Measurements from ENCODE around the gene GGCX. TPM values are rescaled to one million over a fixed set of nuclear protein-coding genes. Genes with fewer than 3 reads are reported as not detected.

GGCX gene
- total and polyA plus RNA-seq, 2 of the 4 experiments (the other 2 are of a cell fraction) = 35.0 to 39.4 TPM

- Histone ChIP-seq H4K20me1 (ENCODE audit: insufficient read depth, low read length) (peaks cover 23% of the 10 kb centered on the region), H2AFZ (replicated peaks; ENCODE audit: low read length, poor library complexity) (peak overlapping the region; percentile 95), H3K4me3 (ENCODE audit: insufficient read depth, low read depth, low read length) (peak overlapping the region; percentile 46), H3K79me1 (ENCODE audit: low read depth in 1 of 2, low read length in 2 of 2) (peaks cover 36 to 71% of the 10 kb centered on the region in 2 experiments), H2AK5ac (ENCODE audit: low read depth, low read length) (peak overlapping the region; percentile 54), H3K4me2 (ENCODE audit: low read depth, low read length) (peak overlapping the region; percentile 79), H3K27ac (ENCODE audit: insufficient read depth, low read length) (peak overlapping the region; percentile 63), H3K56ac (ENCODE audit: extremely low read depth, insufficient read depth, low read length) (peak overlapping the region; percentile 42; the same call in 1 of the 2 replicates), H3K23ac (ENCODE audit: low read depth, low read length) (peak overlapping the region; percentile 61), H3K14ac (replicated peaks; ENCODE audit: low read depth, low read length) (peak overlapping the region; percentile 66), H3K9ac (ENCODE audit: low read depth, low read length) (peak overlapping the region; percentile 58), H2BK15ac (ENCODE audit: low read depth, low read length) (no peak overlapping the region), H3K4me1 (ENCODE audit: control insufficient read depth, insufficient read depth, low read length) (peaks cover 24% of the 10 kb centered on the region), H3K4ac (ENCODE audit: low read depth, low read length) (peak overlapping the region; percentile 84), H2AK9ac (replicated peaks; ENCODE audit: low read depth, low read length, poor library complexity) (peak overlapping the region; percentile 78), H3K18ac (ENCODE audit: low read depth, low read length) (0 out of 2 replicates have a peak overlapping the region, but pooled peaks have one; percentile 5), H4K5ac (ENCODE audit: low read depth, low read length) (peak overlapping the region; percentile 25), H4K8ac (ENCODE audit: low read depth in 2 of 2, low read length in 2 of 2) (peak overlapping the region; percentile 42 to 90), H3K27me3 (ENCODE audit: control insufficient read depth, insufficient read depth, low read length) (no peaks in the 10 kb centered on the region), H2BK20ac (ENCODE audit: low read depth, low read length) (no peak overlapping the region), H3K9me3 (ENCODE audit: control insufficient read depth, insufficient read depth, low read length) (no peaks in the 10 kb centered on the region), H2BK120ac (ENCODE audit: low read depth, low read length) (peak overlapping the region; percentile 6; the same call in 1 of the 2 replicates), H4K91ac (ENCODE audit: insufficient read depth, low read depth, low read length) (peak overlapping the region; percentile 62), H2BK5ac (ENCODE audit: low read depth, low read length, poor library complexity, severe bottlenecking) (peak overlapping the region; percentile 77), H3K9me1 (ENCODE audit: insufficient read depth, low read length) (peaks cover 30% of the 10 kb centered on the region), H3K36me3 (ENCODE audit: control insufficient read depth, insufficient read depth, low read length) (peaks cover 24% of the 10 kb centered on the region)
- intact Hi-C loops (cut with micrococcal nuclease) = no loop called here
- WGBS, 2 experiments (ENCODE audit: extremely low coverage in 2 of 2, insufficient read length in 1 of 2) = no CpG with 5 or more reads among the region's 13 CpGs
- dilution Hi-C loops (cut with HindIII; ENCODE audit: low sequenced_read_pairs, unreplicated experiment) = no loop called here
- CTCF ChIA-PET = no interaction called here
- POLR2A ChIA-PET (ENCODE audit: unreplicated experiment) = interaction anchor here (0.5 to 2.5 kb wide), 3 partner anchors 10 to 188 kb away, joined by 6 to 14 read pairs (median 6); no protein-coding TSS in a partner anchor
- ATAC-seq (ENCODE audit: low read depth) = no peak
- no peak for TF ChIP-seq RCOR1 (IDR thresholded peaks at IDR 0.05; ENCODE audit: insufficient replicate concordance, low read length)
- TF ChIP-seq MAFK (IDR thresholded peaks at IDR 0.05; ENCODE audit: low read depth, low read length) = no peak
- TF ChIP-seq CHD1 (IDR thresholded peaks at IDR 0.05; ENCODE audit: low read depth, low read length) = no peak
- TF ChIP-seq, protein P1, sequence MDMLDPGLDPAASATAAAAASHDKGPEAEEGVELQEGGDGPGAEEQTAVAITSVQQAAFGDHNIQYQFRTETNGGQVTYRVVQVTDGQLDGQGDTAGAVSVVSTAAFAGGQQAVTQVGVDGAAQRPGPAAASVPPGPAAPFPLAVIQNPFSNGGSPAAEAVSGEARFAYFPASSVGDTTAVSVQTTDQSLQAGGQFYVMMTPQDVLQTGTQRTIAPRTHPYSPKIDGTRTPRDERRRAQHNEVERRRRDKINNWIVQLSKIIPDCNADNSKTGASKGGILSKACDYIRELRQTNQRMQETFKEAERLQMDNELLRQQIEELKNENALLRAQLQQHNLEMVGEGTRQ (IDR thresholded peaks at IDR 0.05; ENCODE audit: low read depth, low read length) = no peak
- TF ChIP-seq, protein P2, sequence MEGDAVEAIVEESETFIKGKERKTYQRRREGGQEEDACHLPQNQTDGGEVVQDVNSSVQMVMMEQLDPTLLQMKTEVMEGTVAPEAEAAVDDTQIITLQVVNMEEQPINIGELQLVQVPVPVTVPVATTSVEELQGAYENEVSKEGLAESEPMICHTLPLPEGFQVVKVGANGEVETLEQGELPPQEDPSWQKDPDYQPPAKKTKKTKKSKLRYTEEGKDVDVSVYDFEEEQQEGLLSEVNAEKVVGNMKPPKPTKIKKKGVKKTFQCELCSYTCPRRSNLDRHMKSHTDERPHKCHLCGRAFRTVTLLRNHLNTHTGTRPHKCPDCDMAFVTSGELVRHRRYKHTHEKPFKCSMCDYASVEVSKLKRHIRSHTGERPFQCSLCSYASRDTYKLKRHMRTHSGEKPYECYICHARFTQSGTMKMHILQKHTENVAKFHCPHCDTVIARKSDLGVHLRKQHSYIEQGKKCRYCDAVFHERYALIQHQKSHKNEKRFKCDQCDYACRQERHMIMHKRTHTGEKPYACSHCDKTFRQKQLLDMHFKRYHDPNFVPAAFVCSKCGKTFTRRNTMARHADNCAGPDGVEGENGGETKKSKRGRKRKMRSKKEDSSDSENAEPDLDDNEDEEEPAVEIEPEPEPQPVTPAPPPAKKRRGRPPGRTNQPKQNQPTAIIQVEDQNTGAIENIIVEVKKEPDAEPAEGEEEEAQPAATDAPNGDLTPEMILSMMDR (conservative IDR thresholded peaks at IDR 0.05; ENCODE audit: low read depth, low read length) = no peak
- TF ChIP-seq CEBPB (IDR thresholded peaks at IDR 0.05; ENCODE audit: low read depth, low read length) = no peak
- TF ChIP-seq RFX5 (IDR thresholded peaks at IDR 0.05; ENCODE audit: low read depth, low read length) = no peak
- TF ChIP-seq FOS (IDR thresholded peaks at IDR 0.05; ENCODE audit: low read depth, low read length) = no peak
- no peak for TF ChIP-seq RAD21 (IDR thresholded peaks at IDR 0.05; ENCODE audit: low read length)
- no peak for TF ChIP-seq BHLHE40 (IDR thresholded peaks at IDR 0.05; ENCODE audit: low read depth, low read length)
- no peak for TF ChIP-seq POLR2A (IDR thresholded peaks at IDR 0.05; ENCODE audit: low read depth, low read length)
- TF ChIP-seq NFE2L2 (IDR thresholded peaks at IDR 0.05; ENCODE audit: low read depth, low read length) = no peak
- no peak for TF ChIP-seq MXI1 (IDR thresholded peaks at IDR 0.05; ENCODE audit: borderline replicate concordance, low read depth, low read length)
- no peak for TF ChIP-seq MAZ (IDR thresholded peaks at IDR 0.05; ENCODE audit: borderline replicate concordance, low read depth, low read length)
- no peak for TF ChIP-seq ELK1 (IDR thresholded peaks at IDR 0.05; ENCODE audit: borderline replicate concordance, low read depth, low read length)
- no peak for TF ChIP-seq SMC3 (IDR thresholded peaks at IDR 0.05; ENCODE audit: low read depth, low read length)
- no peak for DNase-seq
- in situ Hi-C loops (cut with MboI; ENCODE audit: low sequenced_read_pairs) = no loop called here
- no TSS peak for BruUV-seq (replicated peaks)
Observed at GRCh38 chr2:85594715-85595300, 33.5 kb upstream of the GGCX start.

Measured in IMR-90 (cell line).